H9 (cell line): ENCODE data around the gene SMIM22. TPM values are rescaled to one million over a fixed set of nuclear protein-coding genes. Genes with fewer than 3 reads are reported as not detected.

ENCODE experiments used
- DNase-seq: peaks from one replicate; pipeline ENCODE4 v3.0.0-alpha.2; 2017
- H2AFZ ChIP-seq: one replicate; pipeline ENCODE4 v1.6.1; 2013; ENCODE audit warnings: mild to moderate bottlenecking, low read length, control low read depth, moderate library complexity
- H2AK5ac ChIP-seq: 2 replicates; pipeline ENCODE4 v1.6.1; 2013; ENCODE audit warnings: low read length, control low read depth, mixed read lengths; ENCODE audit not compliant: insufficient read length
- H2BK120ac ChIP-seq: one replicate; pipeline ENCODE4 v1.6.1; 2013; ENCODE audit warnings: low read depth, mild to moderate bottlenecking, low read length, control low read depth, inconsistent platforms; ENCODE audit not compliant: poor library complexity, severe bottlenecking
- H2BK12ac ChIP-seq: 2 replicates; pipeline ENCODE4 v1.6.1; 2013; ENCODE audit warnings: low read length, control low read depth, mixed read lengths, low read depth; ENCODE audit not compliant: insufficient read length
- H2BK15ac ChIP-seq: 2 replicates; pipeline ENCODE4 v1.6.1; 2013; ENCODE audit warnings: low read depth, low read length, control low read depth
- H2BK20ac ChIP-seq: one replicate; pipeline ENCODE4 v1.6.1; 2013; ENCODE audit warnings: low read depth, mild to moderate bottlenecking, low read length, control low read depth, inconsistent platforms; ENCODE audit not compliant: poor library complexity, severe bottlenecking
- H2BK5ac ChIP-seq: 2 replicates; pipeline ENCODE4 v1.6.1; 2013; ENCODE audit warnings: low read length, control low read depth, mixed read lengths; ENCODE audit not compliant: insufficient read length
- H3K14ac ChIP-seq: 2 replicates; pipeline ENCODE4 v1.6.1; 2013; ENCODE audit warnings: low read length, control low read depth; ENCODE audit not compliant: insufficient read depth
- H3K18ac ChIP-seq: 2 replicates; pipeline ENCODE4 v1.6.1; 2013; ENCODE audit warnings: low read depth, mild to moderate bottlenecking, mixed read lengths, low read length, control low read depth; ENCODE audit not compliant: insufficient read length
- H3K23ac ChIP-seq: 2 replicates; pipeline ENCODE4 v1.6.1; 2013; ENCODE audit warnings: low read length, control low read depth, mixed read lengths, low read depth; ENCODE audit not compliant: insufficient read length
- H3K23me2 ChIP-seq: 2 replicates; pipeline ENCODE4 v1.6.1; 2013; ENCODE audit warnings: low read depth, mild to moderate bottlenecking, mixed read lengths, low read length, control low read depth; ENCODE audit not compliant: insufficient read length, poor library complexity, severe bottlenecking
- H3K27ac ChIP-seq: 2 replicates; pipeline ENCODE4 v1.5.1; 2013; ENCODE audit warnings: low read length, control low read depth, mixed read lengths, low read depth; ENCODE audit not compliant: insufficient read length
- H3K27me3 ChIP-seq: 2 replicates; pipeline ENCODE4 v1.6.1; 2013; ENCODE audit warnings: low read length, control low read depth, inconsistent platforms; ENCODE audit not compliant: insufficient read depth
- H3K4ac ChIP-seq: 2 replicates; pipeline ENCODE4 v1.6.1; 2013; ENCODE audit warnings: low read depth, mild to moderate bottlenecking, control low read depth, inconsistent platforms, low read length, moderate library complexity
- H3K4me1 ChIP-seq: 2 replicates; pipeline ENCODE4 v1.6.1; 2013; ENCODE audit warnings: low read length, control low read depth, inconsistent platforms; ENCODE audit not compliant: insufficient read depth
- H3K4me2 ChIP-seq: 2 replicates; pipeline ENCODE4 v1.6.1; 2013; ENCODE audit warnings: low read length, control low read depth, mixed read lengths; ENCODE audit not compliant: insufficient read length, insufficient read depth
- H3K56ac ChIP-seq: 2 replicates; pipeline ENCODE4 v1.6.1; 2013; ENCODE audit warnings: low read depth, mild to moderate bottlenecking, mixed read lengths, low read length, control low read depth; ENCODE audit not compliant: insufficient read length
- H3K79me1 ChIP-seq: 2 replicates; pipeline ENCODE4 v1.6.1; 2013; ENCODE audit warnings: low read depth, mild to moderate bottlenecking, moderate library complexity, low read length, control low read depth, inconsistent platforms; ENCODE audit not compliant: insufficient read depth, poor library complexity, severe bottlenecking
- H3K79me2 ChIP-seq: 2 replicates; pipeline ENCODE4 v1.6.1; 2013; ENCODE audit warnings: low read length, control low read depth, inconsistent platforms; ENCODE audit not compliant: insufficient read depth
- H3K9ac ChIP-seq: 2 replicates; pipeline ENCODE4 v1.6.1; 2013; ENCODE audit warnings: low read length, control low read depth, mixed read lengths; ENCODE audit not compliant: insufficient read length; ENCODE audit errors: extremely low read depth
- H3K9me3 ChIP-seq: one replicate; pipeline ENCODE4 v1.6.1; 2013; ENCODE audit warnings: low read depth, low read length, inconsistent platforms; ENCODE audit not compliant: control insufficient read depth
- H3T11ph ChIP-seq: one replicate; pipeline ENCODE4 v1.6.1; 2013; ENCODE audit warnings: mild to moderate bottlenecking, low read length, control low read depth, inconsistent platforms
- H4K20me1 ChIP-seq: one replicate; pipeline ENCODE4 v1.6.1; 2013; ENCODE audit not compliant: control insufficient read depth, insufficient read length, insufficient read depth
- H4K5ac ChIP-seq: 2 replicates; pipeline ENCODE4 v1.6.1; 2013; ENCODE audit warnings: low read depth, mild to moderate bottlenecking, mixed read lengths, low read length, control low read depth; ENCODE audit not compliant: insufficient read length
- H4K8ac ChIP-seq: replicated peaks from 2 replicates; pipeline ENCODE4 v1.6.1; 2013; ENCODE audit warnings: low read length, control low read depth, mixed read lengths, low read depth; ENCODE audit not compliant: insufficient read length
- H4K91ac ChIP-seq: 2 replicates; pipeline ENCODE4 v1.6.1; 2013; ENCODE audit warnings: low read depth, mild to moderate bottlenecking, moderate library complexity, mixed read lengths, low read length, control low read depth; ENCODE audit not compliant: insufficient read length
- H3K27ac Mint-ChIP-seq, 3 experiments: 2 replicates in 2 of 3; 3 replicates in 1 of 3; pipeline ENCODE4 v1.8.0; 2020 to 2021; ENCODE audit warnings: mixed read lengths in 3 of 3, mild to moderate bottlenecking in 1 of 3, moderate library complexity in 1 of 3
- H3K27me3 Mint-ChIP-seq: 2 replicates; pipeline ENCODE4 v1.8.0; 2021; ENCODE audit warnings: low read depth, mild to moderate bottlenecking, moderate library complexity, mixed read lengths
- H3K36me3 Mint-ChIP-seq, 3 experiments: 2 replicates in 2 of 3; 3 replicates in 1 of 3; pipeline ENCODE4 v1.8.0; 2020 to 2021; ENCODE audit warnings: low read depth in 3 of 3, mixed read lengths in 3 of 3; ENCODE audit not compliant: insufficient read depth in 1 of 3
- H3K4me1 Mint-ChIP-seq, 2 experiments: 2 replicates each; pipeline ENCODE4 v1.8.0; 2020; ENCODE audit warnings: mixed read lengths in 2 of 2
- H3K4me3 Mint-ChIP-seq, 2 experiments: 2 replicates in 1 of 2; 3 replicates in 1 of 2; pipeline ENCODE4 v1.8.0; 2020 to 2021; ENCODE audit warnings: mild to moderate bottlenecking in 2 of 2, mixed read lengths in 2 of 2, moderate library complexity in 1 of 2
- H3K9me3 Mint-ChIP-seq, 2 experiments: 2 replicates in 1 of 2; 3 replicates in 1 of 2; pipeline ENCODE4 v1.8.0; 2020; ENCODE audit warnings: mild to moderate bottlenecking in 2 of 2, mixed read lengths in 2 of 2, moderate library complexity in 1 of 2
- WGBS: extraction: QIAGEN DNeasy Blood & Tissue Kit; methylation state at CpG from one replicate; pipeline ENCODE4 v1.1.7; 2013; ENCODE audit warnings: missing lambda C conversion rate, low lambda C conversion rate, mixed read lengths; ENCODE audit not compliant: insufficient read length; ENCODE audit errors: extremely low coverage; 5-methylcytosine and 5-hydroxymethylcytosine counted together
- total RNA-seq: library from RNA; stranded (reverse); gene quantifications from 2 replicates; pipeline ENCODE4 v1.2.1, GENCODE V29; 2021
- TF ChIP-seq, protein P1 (sequence below): fragments of 200-600 bp; sonication (generic); conservative IDR thresholded peaks from 3 replicates; pipeline ENCODE4 v1.8.0; 2021; ENCODE audit warnings: antibody characterized with exemption, mild to moderate bottlenecking

The SMIM22 gene
- total RNA-seq, 1 experiment from 2014 or later: not detected

DNA sequence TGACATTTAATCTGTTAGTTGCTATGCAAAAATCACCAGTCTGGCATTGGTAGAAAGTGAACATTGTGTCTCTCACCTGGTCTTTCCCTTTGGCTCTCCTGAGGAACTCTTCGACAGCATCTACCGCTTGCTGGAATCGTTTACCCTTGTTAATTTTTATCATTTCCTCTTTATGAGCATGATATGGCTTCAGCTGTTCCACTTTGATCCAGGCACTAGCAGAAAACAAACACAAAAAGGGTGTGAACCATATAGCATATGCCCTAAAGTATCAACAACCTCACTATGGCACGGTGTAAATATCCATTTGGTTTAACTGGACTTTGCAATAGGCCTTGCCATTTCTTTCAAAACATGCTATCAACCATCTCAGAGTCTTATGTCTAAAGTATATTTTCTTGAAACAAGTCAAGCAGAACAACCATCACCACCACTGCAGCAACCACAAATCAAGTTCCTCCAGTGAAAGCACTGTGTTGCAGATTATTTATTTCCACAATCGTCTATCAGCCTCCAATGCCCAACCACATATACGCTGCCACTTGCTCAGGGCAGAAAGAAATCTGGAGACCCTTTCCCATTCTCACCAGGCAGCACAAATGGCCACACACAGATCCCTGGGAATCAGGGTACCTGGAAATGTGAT lies 37.7 kb downstream of the SMIM22 start:
- no peaks in the 10 kb centered on the region for H3K4me1 Mint-ChIP-seq
- H3K4me3 Mint-ChIP-seq: no peak overlapping the region
- H2BK20ac ChIP-seq: no peak overlapping the region

More for the DNA sequence above, 37.7 kb downstream of the SMIM22 start:
- no peak for DNase-seq
- Histone ChIP-seq H2BK15ac (no peak overlapping the region), H4K20me1 (no peaks in the 10 kb centered on the region), H3K14ac (no peak overlapping the region), H3K4me2 (no peak overlapping the region), H3K9me3 (no peaks in the 10 kb centered on the region), H3K4ac (no peak overlapping the region), H2BK5ac (no peak overlapping the region), H4K91ac (no peak overlapping the region), H3K9ac (no peak overlapping the region), H3K23ac (no peak overlapping the region), H3K79me2 (peaks cover 3% of the 10 kb centered on the region; the same call in 1 of the 2 replicates), H3K27me3 (no peaks in the 10 kb centered on the region), H3K4me1 (no peaks in the 10 kb centered on the region), H2AK5ac (no peak overlapping the region), H3K56ac (no peak overlapping the region), H2BK120ac (no peak overlapping the region), H4K8ac (no peak overlapping the region), H4K5ac (no peak overlapping the region), H2AFZ (no peak overlapping the region), H3K27ac (no peak overlapping the region), H3T11ph (no peak overlapping the region), H3K23me2 (no peaks in the 10 kb centered on the region), H3K18ac (no peak overlapping the region), H3K79me1 (no peaks in the 10 kb centered on the region), H2BK12ac (no peak overlapping the region)
- Mint-ChIP-seq H3K27ac (no peak overlapping the region), H3K36me3 (peaks cover 21 to 69% (median 59%) of the 10 kb centered on the region in 3 experiments; a peak in 6 of 7 replicates), H3K27me3 (no peaks in the 10 kb centered on the region), H3K9me3 (no peaks in the 10 kb centered on the region)
- no CpG with 5 or more reads among the region's 6 CpGs for WGBS
- TF ChIP-seq, protein P1, sequence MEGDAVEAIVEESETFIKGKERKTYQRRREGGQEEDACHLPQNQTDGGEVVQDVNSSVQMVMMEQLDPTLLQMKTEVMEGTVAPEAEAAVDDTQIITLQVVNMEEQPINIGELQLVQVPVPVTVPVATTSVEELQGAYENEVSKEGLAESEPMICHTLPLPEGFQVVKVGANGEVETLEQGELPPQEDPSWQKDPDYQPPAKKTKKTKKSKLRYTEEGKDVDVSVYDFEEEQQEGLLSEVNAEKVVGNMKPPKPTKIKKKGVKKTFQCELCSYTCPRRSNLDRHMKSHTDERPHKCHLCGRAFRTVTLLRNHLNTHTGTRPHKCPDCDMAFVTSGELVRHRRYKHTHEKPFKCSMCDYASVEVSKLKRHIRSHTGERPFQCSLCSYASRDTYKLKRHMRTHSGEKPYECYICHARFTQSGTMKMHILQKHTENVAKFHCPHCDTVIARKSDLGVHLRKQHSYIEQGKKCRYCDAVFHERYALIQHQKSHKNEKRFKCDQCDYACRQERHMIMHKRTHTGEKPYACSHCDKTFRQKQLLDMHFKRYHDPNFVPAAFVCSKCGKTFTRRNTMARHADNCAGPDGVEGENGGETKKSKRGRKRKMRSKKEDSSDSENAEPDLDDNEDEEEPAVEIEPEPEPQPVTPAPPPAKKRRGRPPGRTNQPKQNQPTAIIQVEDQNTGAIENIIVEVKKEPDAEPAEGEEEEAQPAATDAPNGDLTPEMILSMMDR: no peak
